M059J (cell line): ENCODE measurements around the gene GNAT2. TPM values are rescaled to one million over a fixed set of nuclear protein-coding genes. Genes with fewer than 3 reads are reported as not detected.
"Not testable (repeated sequence)": the region's sequence is repeated elsewhere in the genome, so short reads cannot be mapped to it uniquely, and the experiment has no call there.

Source experiments
- DNase-seq: peaks from one replicate; pipeline ENCODE4 v3.0.0-alpha.2; 2012; ENCODE audit warnings: low read depth
- total RNA-seq: library from RNA; depleted of rRNA; stranded (reverse); fragments of >200 nt; shearing (Covaris generic); gene quantifications from 2 replicates; pipeline ENCODE4 v1.2.3, GENCODE V29; 2014; rRNA removed

Gene GNAT2
- total RNA-seq, result 0.12 TPM in 1 of 2 replicates, not detected in the other

DNA sequence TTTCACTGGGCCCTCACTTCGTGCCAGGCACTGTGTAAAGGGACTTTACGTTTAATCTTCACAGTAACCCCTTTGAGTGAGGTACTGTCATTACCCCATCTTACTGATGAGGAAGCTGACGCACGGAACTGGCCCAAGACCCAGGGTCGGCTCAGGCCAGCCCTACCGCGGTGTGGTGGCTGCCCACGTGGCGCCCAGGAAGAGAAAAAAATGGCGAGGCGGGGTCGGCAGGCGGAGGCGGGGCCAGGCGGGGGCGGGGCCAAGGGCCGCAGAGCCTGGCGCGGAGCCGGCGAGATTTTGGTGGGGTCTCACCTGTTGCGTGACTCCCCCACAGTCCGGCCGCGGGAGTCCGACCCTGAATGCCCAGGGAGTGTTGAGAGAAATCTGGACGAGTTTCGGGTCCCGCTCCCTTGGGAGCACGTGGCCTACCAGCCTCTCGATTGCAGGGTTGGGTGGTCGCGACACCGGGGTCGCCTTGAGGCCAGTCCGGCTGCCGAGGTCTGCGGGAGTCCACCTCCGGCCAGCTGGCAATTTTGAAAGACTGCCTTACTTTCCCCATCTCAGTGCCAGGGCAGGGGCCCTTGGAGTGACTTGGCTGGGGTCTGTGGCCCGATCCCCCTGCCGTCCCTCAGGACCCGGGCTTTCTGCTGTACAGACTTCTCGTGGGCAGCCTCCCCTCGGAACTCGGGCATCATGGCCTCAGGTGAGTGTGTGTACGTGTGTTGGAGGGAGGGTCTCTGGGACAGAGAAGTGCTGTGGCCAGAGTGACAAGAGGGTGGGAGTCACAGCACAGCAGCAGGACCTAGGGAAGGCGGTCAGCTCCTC is at the start of gene GNAT2, which contains the start of gene AMPD2:
GNAT2 (minus strand) TSS at position 41 of the 825 bp plus-strand sequence. CDS start 6,746 bp downstream, outside the sequence.
AMPD2 (plus strand) TSS at position 262 of the 825 bp plus-strand sequence. CDS start 1,339 bp downstream, outside the sequence.
- peak; percentile 86 for DNase-seq

DNA sequence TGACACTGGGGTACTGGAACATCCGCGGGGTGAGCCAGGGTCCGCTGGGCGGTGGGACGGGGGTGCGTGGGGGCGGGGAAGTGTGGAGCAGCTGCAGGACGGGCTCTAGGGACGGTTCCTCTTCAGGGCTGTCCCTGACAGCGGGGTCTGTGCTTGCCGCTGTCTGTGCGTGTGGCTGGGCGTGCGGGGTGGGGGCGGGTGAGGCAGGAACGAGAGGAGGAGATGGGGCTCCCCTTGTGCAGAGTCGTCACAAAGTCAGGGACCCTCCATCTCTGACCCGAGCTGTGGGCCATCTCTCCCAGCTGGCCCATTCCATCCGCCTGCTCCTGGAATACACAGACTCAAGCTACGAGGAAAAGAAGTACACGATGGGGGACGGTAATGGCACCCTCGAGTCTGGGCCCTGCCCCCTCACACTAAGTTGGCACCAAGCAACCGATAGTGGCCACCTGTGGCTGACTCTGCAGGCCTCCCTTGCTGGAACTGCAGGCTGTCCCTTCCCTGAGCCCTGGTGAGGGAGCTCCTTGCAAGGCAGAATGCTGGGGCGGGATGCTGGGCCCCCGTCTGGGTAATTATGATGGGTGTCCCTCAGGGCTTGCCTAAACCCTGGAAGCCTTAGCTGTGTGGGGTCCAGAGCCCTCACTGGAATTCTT is 48.8 kb upstream of the GNAT2 start:
- no peak for DNase-seq

DNA sequence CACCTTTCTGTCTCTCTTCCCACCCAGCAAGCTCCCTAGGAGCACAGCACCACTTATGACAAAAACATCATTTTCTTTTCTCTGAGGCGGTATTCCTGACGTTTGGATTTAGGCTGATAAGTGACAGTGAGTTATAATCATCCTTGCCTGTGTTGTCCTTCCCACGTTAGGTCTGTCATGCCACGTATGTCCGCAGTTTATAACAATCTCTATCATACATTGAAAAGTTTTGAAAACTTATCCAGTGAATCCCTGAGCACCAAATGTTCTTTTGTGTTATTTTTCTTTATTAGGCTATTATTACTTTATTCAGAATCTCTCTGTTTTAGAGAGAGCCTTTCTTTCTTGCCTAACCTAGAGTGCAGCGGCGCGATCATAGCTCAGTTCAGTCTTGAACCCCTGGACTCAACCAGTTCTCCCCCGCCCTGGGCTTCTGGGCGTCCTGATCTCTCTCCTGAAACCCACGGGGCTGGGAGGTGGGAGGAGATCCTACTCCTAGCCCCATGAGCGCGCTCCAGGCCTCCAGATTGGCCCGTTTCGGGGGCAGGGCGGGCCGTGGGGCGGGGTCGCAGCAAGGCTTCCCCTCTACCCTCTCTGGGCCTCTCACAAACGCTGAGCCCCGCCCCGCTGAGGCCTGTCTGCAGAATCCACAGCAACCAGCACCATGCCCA is 48.2 kb upstream of the GNAT2 start, which contains the start of gene GSTM2:
GSTM2 (plus strand) TSS at position 606 of the 671 bp plus-strand sequence; CDS start at position 665, 59 bp downstream.
- DNase-seq, result peak; percentile 81

DNA sequence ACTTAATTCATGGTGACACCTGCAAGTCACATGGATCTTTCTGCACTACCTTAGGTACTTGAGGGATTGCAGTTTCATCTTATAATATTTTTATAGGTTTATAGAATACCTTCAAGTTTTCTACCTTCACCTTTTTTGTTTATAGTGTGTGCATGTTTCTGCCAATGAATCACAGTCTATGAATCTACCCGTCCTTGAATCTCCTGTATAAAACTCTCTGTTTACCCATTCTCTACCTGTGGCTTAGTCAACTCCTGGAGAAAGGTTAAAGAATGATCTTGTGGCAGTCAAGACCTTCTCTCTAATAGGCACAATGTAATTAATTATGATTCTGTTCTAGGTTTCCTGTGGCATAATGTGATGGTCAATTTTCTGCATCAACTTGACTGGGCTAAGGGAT is 45.3 kb upstream of the GNAT2 start:
- DNase-seq, result no peak

DNA sequence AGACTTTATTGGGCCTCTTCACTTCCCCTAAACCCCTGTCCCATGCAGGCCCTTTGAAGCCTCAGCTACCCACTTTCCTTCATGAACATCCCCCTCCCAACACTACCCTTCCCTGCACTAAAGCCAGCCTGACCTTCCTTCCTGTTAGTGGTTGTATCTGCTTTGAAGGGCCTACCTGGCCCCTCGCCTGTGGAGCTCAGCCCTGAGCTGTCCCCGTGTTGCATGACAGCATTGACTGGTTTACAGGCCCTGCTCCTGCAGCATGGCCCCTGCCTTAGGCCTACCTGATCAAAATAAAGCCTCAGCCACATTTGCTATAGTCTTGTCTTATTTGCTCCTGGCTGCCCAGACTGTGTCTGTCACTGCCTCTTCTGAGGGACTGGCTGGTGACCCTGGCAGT is 42.0 kb upstream of the GNAT2 start:
- no peak for DNase-seq

DNA sequence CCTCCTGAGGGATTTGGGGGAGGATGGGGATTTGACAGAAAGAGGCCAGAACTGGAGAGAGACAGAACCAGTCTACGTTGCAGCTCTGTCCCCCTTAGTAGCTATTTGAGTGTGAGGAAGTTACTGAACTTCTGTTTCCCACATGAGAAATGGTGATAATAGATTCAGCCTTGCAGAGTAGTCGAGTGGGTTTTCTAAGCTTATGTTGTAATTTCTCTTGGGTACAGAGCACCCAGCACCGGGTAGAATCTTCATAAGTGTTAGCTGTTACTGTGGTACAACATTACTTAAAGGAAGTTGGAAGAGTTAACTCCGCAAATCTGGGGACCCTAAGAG is 41.2 kb upstream of the GNAT2 start:
- DNase-seq, result not testable (repeated sequence)

DNA sequence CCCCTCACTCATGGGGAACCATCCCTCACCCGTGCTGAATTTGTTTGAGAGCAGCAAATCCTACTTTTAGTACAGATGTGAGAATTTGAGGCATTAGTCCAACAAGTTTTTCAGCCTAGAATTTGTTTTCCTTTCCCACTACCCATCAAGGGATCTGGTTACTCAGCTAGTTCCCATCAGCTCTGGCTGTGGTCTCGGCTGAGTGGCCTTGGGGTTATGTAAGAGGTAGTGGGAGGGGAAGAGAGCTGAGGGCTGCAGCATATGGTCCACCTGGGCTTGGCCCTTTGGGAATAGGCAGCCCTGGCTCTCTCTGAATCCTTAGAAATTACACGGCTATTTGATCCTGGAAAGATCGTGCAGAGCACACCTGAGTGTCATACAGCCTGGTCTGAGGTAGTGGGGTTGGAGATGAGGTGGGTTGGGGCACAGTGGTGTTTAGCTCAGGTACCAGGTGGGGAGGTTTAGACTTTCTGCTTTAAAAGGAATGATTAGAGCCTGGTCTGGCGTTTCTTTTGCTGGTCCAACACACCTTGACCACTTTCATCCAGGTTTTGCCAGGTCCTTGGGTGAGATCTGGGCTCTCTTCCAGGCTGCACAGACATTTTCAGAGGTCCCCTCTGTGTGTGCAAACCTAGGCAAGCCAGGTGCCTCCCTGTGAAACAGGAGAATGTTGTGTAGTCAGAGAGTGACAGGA is 40.7 kb upstream of the GNAT2 start:
- DNase-seq, result no peak

DNA sequence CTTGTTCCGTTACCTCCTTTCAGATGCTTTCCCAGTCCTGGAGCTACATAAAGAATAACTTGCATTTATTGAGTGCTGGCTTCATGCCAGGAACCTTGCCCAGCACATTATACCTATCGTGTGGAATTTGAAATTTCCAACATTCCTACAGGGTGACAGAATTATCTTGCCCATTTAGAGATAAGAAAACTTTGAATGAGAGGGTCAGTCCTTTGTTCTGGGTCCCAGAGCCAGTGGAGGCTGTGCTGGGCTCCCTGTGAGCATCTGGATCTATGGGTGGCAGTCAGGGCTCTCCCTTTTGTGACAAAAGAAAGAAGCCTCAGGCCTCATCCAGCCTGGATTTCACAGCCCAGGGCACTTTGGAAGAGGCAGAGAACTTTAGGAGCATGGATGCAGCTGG is 39.7 kb upstream of the GNAT2 start:
- peak; percentile 34 for DNase-seq

DNA sequence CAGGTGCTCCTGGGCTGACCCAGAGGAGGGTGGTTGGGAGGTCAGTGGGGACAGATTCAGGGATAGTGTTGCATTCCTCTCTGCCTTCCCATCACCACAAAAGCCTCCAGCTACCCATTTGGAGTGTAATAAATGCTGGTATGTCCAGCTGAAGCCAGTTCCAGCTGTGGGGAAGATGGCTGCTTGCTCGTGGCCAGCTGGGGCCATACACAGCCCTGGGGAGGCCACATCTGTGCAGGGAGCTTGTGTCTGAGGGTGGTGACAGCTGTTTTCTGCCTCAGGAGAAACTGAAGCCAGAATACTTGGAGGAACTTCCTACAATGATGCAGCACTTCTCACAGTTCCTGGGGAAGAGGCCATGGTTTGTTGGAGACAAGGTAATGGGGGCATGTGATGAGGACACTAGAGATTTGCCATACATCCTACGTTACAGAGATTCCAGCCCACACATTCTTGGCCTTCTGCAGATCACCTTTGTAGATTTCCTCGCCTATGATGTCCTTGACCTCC is 39.2 kb upstream of the GNAT2 start:
- DNase-seq, result no peak

DNA sequence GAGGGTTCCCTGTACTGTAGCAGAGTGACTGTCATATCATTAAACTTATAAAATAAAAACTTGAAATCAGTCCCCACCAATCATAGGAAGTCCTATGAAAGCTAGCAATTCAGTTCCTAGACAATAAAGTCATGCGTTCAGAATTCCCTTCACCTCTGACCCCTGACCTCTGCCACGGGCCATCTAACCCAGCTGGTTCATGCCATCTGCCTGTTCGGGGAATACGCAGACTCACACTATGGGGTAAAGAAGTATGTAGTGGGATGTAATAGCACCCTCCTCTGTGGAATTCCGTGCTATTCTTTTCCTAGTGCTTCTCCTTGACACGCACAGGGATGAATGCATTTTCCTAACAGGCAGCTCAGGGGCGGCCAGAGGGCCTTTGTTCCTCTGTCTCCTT is 38.6 kb upstream of the GNAT2 start:
- DNase-seq, result no peak

DNA sequence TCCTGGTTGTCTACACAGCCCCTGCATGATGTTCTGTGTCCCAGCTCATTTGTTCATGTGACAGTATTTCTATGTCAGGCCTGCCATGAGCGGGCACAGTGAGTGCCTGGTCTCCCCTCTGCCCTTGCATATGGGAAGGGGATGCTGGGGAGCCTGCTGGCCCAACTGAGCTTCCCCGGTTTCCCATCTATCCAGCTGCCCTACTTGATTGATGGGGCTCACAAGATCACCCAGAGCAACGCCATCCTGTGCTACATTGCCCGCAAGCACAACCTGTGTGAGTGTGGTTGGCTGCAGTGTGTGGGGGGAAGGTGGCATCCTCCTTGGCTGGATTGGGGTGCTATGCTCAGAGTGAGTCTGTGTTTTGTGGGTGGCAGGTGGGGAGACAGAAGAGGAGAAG is 38.0 kb upstream of the GNAT2 start:
- no peak for DNase-seq

DNA sequence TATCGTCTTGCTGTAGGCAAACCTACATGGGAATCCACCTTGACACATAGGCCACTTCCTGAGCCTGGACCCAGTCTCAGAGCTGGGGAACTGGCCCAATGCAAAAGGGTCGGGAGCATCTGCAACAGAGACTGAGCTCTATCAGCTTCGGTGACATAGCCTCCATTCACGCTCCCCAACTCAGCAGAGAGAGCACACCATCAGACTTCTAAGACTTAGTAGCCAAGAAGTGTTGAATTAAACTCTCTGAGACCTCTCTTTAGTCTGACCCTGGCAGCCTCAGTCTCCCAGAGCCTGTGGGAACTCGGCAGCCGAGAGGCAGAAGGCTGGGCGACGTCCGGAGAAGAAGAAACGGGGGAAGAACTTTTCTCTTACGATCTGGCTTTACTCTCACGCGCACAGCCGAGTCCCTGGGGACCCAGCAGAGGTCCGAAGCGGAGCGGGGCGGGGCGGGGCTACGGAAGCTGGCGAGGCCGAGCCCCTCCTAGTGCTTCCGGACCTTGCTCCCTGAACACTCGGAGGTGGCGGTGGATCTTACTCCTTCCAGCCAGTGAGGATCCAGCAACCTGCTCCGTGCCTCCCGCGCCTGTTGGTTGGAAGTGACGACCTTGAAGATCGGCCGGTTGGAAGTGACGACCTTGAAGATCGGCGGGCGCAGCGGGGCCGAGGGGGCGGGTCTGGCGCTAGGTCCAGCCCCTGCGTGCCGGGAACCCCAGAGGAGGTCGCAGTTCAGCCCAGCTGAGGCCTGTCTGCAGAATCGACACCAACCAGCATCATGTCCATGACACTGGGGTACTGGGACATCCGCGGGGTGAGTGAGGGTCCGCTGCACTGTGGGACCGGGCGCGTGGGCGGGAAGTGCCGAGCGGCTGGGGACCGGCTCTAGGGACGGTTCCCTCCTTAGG is 36.5 kb upstream of the GNAT2 start, which contains the start of gene GSTM4:
GSTM4 (plus strand) TSS at position 485 of the 905 bp plus-strand sequence; CDS start at position 776, 291 bp downstream.
- DNase-seq, result peak; percentile 78

DNA sequence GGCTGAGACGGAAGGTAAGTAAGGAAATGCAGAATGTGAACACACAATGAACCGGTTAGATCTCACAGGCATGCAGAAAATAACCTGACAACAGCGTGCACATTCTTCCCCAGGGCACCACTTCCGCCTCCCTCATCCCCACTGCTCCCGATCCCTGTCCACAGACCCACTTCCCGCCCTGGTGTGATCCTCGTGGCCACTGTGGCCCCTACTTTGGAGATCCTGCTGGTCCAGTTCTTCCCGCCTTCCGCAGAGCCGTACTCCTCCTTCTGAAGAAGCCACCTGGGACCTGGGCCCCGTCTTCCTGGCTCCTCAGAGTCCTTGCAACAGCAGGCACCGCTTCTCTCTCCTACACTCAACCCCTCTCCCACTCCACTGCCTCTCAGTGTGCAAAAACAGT is 35.1 kb upstream of the GNAT2 start:
- no peak for DNase-seq

DNA sequence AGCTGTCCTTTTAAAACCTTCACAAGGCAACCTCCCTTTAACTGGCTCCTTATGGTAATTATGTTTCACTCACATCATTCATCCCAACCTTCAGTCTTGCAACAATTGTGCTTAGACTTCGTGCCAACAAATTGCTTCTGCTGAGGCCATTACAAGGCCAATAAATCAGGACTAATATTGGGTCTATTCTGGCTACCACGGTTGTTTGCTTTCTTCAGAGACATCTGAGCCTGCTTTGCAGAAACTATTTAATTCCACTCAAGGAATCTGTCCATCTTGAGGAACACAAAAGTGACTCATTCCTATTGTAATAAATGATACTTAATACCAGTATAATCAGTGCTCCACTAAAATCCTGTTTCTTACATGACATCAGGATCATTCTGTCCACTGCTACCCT is 33.9 kb upstream of the GNAT2 start:
- DNase-seq, result no peak

DNA sequence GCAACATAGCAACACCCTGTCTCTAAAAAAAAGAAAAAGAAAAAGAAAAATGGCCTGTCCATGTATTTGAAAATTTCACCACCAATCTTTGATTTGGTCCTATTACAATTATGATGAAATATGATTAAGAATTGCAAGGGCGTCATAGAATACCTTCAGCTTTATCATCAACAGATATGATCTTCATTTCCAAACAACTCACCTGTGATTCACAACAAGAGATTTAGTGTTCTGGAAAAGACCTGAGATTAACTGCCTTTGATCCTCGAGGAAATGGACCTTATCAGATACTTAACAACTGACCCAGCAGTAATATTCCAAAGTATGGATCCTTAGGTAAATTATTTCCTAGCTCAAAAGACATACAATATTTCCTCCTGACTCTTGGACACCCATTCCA is 33.0 kb upstream of the GNAT2 start:
- no peak for DNase-seq

DNA sequence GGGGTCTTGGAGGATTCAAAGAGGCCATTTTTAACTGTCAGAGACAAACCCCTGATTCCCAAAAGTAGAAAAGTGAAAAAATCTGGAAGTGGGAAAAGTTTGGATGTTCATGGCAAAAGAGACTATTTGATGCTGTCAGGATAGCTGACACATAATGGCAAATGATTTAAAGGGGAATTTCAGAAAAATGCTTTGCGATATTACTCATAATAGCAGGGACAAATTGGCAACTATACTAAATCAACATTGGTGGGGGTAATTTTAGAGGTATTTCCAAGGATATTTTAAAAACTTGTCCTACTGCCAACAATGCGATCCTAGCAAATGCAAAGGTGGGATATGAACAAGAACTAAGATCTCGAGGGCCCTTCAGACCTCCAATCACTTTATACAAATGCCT is 31.2 kb upstream of the GNAT2 start:
- no peak for DNase-seq

DNA sequence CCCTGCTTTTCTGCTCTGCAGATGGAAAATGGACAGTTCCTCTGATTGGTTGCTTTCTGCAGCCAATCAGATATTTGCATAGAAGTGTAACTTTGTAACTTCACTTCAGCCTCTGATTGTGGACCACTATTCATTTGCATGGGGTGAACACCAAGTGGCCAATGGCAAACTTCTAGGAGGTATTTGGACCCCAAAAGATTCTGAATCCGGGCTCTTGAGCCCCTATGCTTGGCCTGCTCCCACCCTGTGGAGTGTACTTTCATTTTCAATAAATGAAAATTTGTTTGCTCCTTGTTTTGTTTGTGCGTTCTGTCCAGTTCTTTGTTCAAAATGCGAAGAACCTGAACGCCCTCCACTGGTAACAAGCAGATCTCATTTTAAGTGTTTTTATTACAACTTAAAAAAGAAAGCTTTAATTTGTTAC is 30.1 kb upstream of the GNAT2 start:
- peak; percentile 68 for DNase-seq

DNA sequence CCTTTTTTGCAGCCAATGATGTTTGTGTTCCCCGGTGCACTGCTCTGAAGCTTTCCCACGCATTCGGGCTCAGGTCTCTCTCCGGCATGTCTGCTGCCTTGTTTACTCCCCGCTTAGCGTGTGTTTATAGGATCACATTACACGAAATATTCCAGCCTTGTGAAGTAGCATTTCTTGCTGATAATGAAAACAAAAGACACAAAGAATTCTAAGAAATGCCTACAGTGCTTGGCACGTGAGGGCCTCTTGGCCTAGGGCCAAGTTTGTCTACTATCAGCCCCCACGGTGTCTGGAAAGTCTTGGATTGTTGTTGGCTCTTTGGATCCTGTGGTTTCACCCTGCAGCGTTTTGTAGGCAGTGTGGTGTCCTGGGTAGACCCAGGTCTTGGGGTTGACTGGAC is 25.3 kb upstream of the GNAT2 start:
- no peak for DNase-seq

DNA sequence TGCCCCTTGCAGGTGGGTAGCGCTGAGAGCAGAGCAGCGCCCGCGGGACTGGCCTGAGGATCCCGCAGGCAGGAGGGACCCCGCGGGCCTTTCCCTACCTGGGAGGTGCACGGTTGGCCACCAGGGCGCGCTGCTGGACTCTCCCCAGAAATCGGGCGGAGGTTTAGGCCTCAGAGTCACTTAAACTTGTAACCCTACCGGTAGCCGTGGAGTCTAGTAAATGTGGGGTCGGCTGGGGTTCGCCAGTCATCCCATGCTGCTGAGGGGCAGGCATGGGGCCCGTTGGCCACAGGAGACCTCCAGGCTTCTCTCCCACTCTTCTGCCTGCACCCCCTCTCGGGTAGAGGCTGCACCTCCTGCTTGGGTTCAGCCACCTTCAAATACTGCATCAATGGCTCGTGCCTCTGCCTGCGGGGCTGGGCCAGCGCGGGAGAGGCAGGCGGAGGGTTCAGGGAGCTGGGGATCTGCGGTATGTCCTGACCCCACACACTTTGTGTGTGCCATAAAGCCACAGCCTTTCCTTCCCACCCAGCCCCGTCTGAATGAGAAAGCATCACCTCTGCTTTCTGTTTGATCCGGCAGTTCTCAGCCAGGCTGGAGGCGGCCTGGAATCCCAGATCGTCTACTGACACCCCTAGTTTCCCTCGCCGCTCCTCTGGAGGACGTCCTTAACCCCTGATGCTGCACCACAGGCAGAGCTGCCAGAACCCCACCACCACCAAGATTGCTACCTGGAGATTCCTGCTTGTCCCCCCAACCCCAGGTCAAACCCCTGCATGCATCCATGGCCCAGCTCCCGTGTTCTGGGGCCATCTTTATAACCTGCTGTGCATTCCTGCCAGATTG is 24.2 kb upstream of the GNAT2 start:
- DNase-seq, result peak; percentile 76
